IMR-90 (cell line): Measurements from ENCODE around the gene RPS24. TPM values are rescaled to one million over a fixed set of nuclear protein-coding genes. Genes with fewer than 3 reads are reported as not detected.

Experiments used
- ATAC-seq: fragments of 200-7000 bp; cut with Tn5 transposase; 2 replicates; pipeline ENCODE4 v1.9.1; 2020; ENCODE audit warnings: low read depth, mild to moderate bottlenecking, moderate library complexity
- BruUV-seq: library from RNA; stranded (reverse); fragments of 400-500 nt; replicated peaks from 2 replicates; lab custom pipeline; 2021; lab: Mats Ljungman, UMichigan
- CTCF ChIA-PET: fragments of 300-600 bp; formaldehyde crosslinking; extraction: SDS; loops from one replicate; lab custom pipeline; 2021; ENCODE audit warnings: antibody characterized with exemption; lab: Yijun Ruan, JAX
- POLR2A ChIA-PET: fragments of 300-600 bp; sonication (Branson Sonifier 250); formaldehyde crosslinking; loops from one replicate; lab custom pipeline; 2022; ENCODE audit warnings: antibody characterized with exemption; ENCODE audit not compliant: unreplicated experiment; lab: Charles Lee
- DNase-seq: peaks from one replicate; pipeline ENCODE4 v3.0.0; 2013
- H2AFZ ChIP-seq: replicated peaks from 2 replicates; pipeline ENCODE3; 2013; ENCODE audit warnings: low read length, mild to moderate bottlenecking; ENCODE audit not compliant: poor library complexity
- H2AK5ac ChIP-seq: 2 replicates; pipeline ENCODE4 v1.6.1; 2013; ENCODE audit warnings: low read depth, low read length, inconsistent platforms
- H2AK9ac ChIP-seq: replicated peaks from 2 replicates; pipeline ENCODE3; 2013; ENCODE audit warnings: mild to moderate bottlenecking, low read depth, low read length, moderate library complexity; ENCODE audit not compliant: poor library complexity
- H2BK120ac ChIP-seq: 2 replicates; pipeline ENCODE4 v1.6.1; 2013; ENCODE audit warnings: low read depth, low read length, inconsistent platforms
- H2BK15ac ChIP-seq: 3 replicates; pipeline ENCODE4 v1.6.1; 2013; ENCODE audit warnings: low read depth, low read length, inconsistent platforms
- H2BK20ac ChIP-seq: 2 replicates; pipeline ENCODE4 v1.6.1; 2013; ENCODE audit warnings: low read depth, mild to moderate bottlenecking, inconsistent platforms, low read length, moderate library complexity
- H2BK5ac ChIP-seq: 2 replicates; pipeline ENCODE4 v1.6.1; 2013; ENCODE audit warnings: mild to moderate bottlenecking, low read depth, low read length, inconsistent platforms; ENCODE audit not compliant: poor library complexity, severe bottlenecking
- H3K14ac ChIP-seq: replicated peaks from 2 replicates; pipeline ENCODE4 v1.6.1; 2013; ENCODE audit warnings: low read depth, low read length, inconsistent platforms
- H3K18ac ChIP-seq: 2 replicates; pipeline ENCODE4 v1.6.1; 2013; ENCODE audit warnings: low read depth, low read length, control low read depth
- H3K23ac ChIP-seq: 2 replicates; pipeline ENCODE4 v1.6.1; 2013; ENCODE audit warnings: low read depth, low read length, inconsistent platforms
- H3K27ac ChIP-seq: 2 replicates; pipeline ENCODE4 v1.5.1; 2013; ENCODE audit warnings: mild to moderate bottlenecking, control low read depth, low read length; ENCODE audit not compliant: insufficient read depth
- H3K27me3 ChIP-seq: 2 replicates; pipeline ENCODE4 v1.6.1; 2013; ENCODE audit warnings: low read length; ENCODE audit not compliant: control insufficient read depth, insufficient read depth
- H3K36me3 ChIP-seq: 2 replicates; pipeline ENCODE4 v1.6.1; 2013; ENCODE audit warnings: low read length, mixed read lengths; ENCODE audit not compliant: control insufficient read depth, insufficient read depth
- H3K4ac ChIP-seq: 2 replicates; pipeline ENCODE4 v1.6.1; 2013; ENCODE audit warnings: low read depth, low read length, inconsistent platforms
- H3K4me1 ChIP-seq: 2 replicates; pipeline ENCODE4 v1.6.1; 2013; ENCODE audit warnings: low read length, mixed read lengths; ENCODE audit not compliant: control insufficient read depth, insufficient read depth
- H3K4me2 ChIP-seq: 2 replicates; pipeline ENCODE4 v1.6.1; 2013; ENCODE audit warnings: low read depth, mild to moderate bottlenecking, control low read depth, low read length, moderate library complexity
- H3K4me3 ChIP-seq: 2 replicates; pipeline ENCODE4 v1.5.1; 2013; ENCODE audit warnings: low read depth, mild to moderate bottlenecking, control low read depth, low read length, moderate library complexity; ENCODE audit not compliant: insufficient read depth
- H3K56ac ChIP-seq: 2 replicates; pipeline ENCODE4 v1.6.1; 2013; ENCODE audit warnings: low read length, inconsistent platforms; ENCODE audit not compliant: insufficient read depth; ENCODE audit errors: extremely low read depth
- H3K79me1 ChIP-seq, 2 experiments: 2 replicates each; pipeline ENCODE4 v1.6.1; 2013; ENCODE audit warnings: low read length in 2 of 2, inconsistent platforms in 1 of 2, low read depth in 1 of 2
- H3K9ac ChIP-seq: 2 replicates; pipeline ENCODE4 v1.6.1; 2013; ENCODE audit warnings: low read depth, low read length, control low read depth
- H3K9me1 ChIP-seq: 2 replicates; pipeline ENCODE4 v1.6.1; 2013; ENCODE audit warnings: low read length, inconsistent platforms; ENCODE audit not compliant: insufficient read depth
- H3K9me3 ChIP-seq: 2 replicates; pipeline ENCODE4 v1.6.1; 2013; ENCODE audit warnings: low read length; ENCODE audit not compliant: control insufficient read depth, insufficient read depth
- H4K20me1 ChIP-seq: 2 replicates; pipeline ENCODE4 v1.6.1; 2013; ENCODE audit warnings: low read length, inconsistent platforms; ENCODE audit not compliant: insufficient read depth
- H4K5ac ChIP-seq: 2 replicates; pipeline ENCODE4 v1.6.1; 2013; ENCODE audit warnings: mild to moderate bottlenecking, low read depth, low read length, control low read depth
- H4K8ac ChIP-seq, 2 experiments: 2 replicates each; pipeline ENCODE4 v1.6.1; 2013; ENCODE audit warnings: low read depth in 2 of 2, low read length in 2 of 2, control low read depth in 1 of 2, inconsistent platforms in 1 of 2
- H4K91ac ChIP-seq: 2 replicates; pipeline ENCODE4 v1.6.1; 2013; ENCODE audit warnings: low read depth, low read length, inconsistent platforms; ENCODE audit not compliant: insufficient read depth
- FOS ChIP-seq: fragments of 150-350 bp; IDR thresholded peaks from 2 replicates; pipeline ENCODE4 v1.6.1; 2016; ENCODE audit warnings: low read depth, low read length
- NFE2L2 ChIP-seq: fragments of 150-350 bp; IDR thresholded peaks from 2 replicates; pipeline ENCODE4 v1.6.1; 2016; ENCODE audit warnings: low read depth, mild to moderate bottlenecking, low read length
- WGBS, 2 experiments: methylation state at CpG; one replicate each; pipeline versions ENCODE4 v1.1.5 to v1.1.7; 2013; ENCODE audit warnings: missing lambda C conversion rate in 2 of 2; ENCODE audit not compliant: insufficient read length in 1 of 2; ENCODE audit errors: extremely low coverage in 2 of 2; 5-methylcytosine and 5-hydroxymethylcytosine counted together
- dilution Hi-C: fragments of 300-500 bp; cut with HindIII; formaldehyde crosslinking; loops from one replicate; pipeline ENCODE4 v1.14.3; 2018; ENCODE audit warnings: low sequenced_read_pairs; ENCODE audit not compliant: unreplicated experiment
- in situ Hi-C: fragments of 300-500 bp; cut with MboI; formaldehyde crosslinking; loops from 3 replicates; pipeline ENCODE4 v1.14.3; 2019; ENCODE audit warnings: low sequenced_read_pairs, inconsistent platforms, mixed read lengths
- intact Hi-C: fragments of 100-400 bp; cut with micrococcal nuclease; formaldehyde crosslinking; loops from 2 replicates; pipeline ENCODE4 v1.10.0; 2022
- polyA plus RNA-seq, 3 experiments: library from polyadenylated mRNA; depleted of rRNA; stranded (reverse); fragments of >200 nt; gene quantifications; 2 replicates each; pipeline ENCODE4 v1.2.3, GENCODE V29; 2012; ENCODE audit warnings: low replicate concordance in 1 of 3
- total RNA-seq: library from RNA; depleted of rRNA; stranded (reverse); fragments of >200 nt; gene quantifications from 2 replicates; pipeline ENCODE4 v1.2.3, GENCODE V29; 2012

The RPS24 gene
- total and polyA plus RNA-seq, 2 of the 4 experiments (the other 2 are of a cell fraction) = 1,664 to 4,721 TPM

- H3K27me3 ChIP-seq = no peaks in the 10 kb centered on the region
- peak overlapping the region; percentile 65; the same call in 1 of the 2 replicates for H3K4ac ChIP-seq
- H2BK15ac ChIP-seq = peak overlapping the region; percentile 85; the same call in 1 of the 3 replicates
- H4K20me1 ChIP-seq = no peaks in the 10 kb centered on the region; the same call in 1 of the 2 replicates
- H4K91ac ChIP-seq = 0 out of 2 replicates have a peak overlapping the region, but pooled peaks have one; percentile 9
- 0% methylated on average over 2 of the region's 8 CpGs; no CpG with 5 or more reads in 1 of the 2 experiments for WGBS, 2 experiments
- peaks cover 46% of the 10 kb centered on the region for H3K36me3 ChIP-seq
- H2BK20ac ChIP-seq = peak overlapping the region; percentile 37; the same call in 1 of the 2 replicates
- peak overlapping the region; percentile 20; the same call in 1 of the 2 replicates for H3K18ac ChIP-seq
- BruUV-seq = no TSS peak
- peak overlapping the region; percentile 7; the same call in 1 of the 2 replicates for H4K5ac ChIP-seq
- H2AFZ ChIP-seq = peak overlapping the region; percentile 4
- H4K8ac ChIP-seq = peak overlapping the region; percentile 74 to 79; a peak in 2 of 4 replicates
- dilution Hi-C loops = no loop called here
- CTCF ChIA-PET = no interaction called here
- H3K14ac ChIP-seq = no peak overlapping the region; the same call in 1 of the 2 replicates
- peak overlapping the region; percentile 14; the same call in 1 of the 2 replicates for H2BK120ac ChIP-seq
- peak overlapping the region; percentile 67 for H3K27ac ChIP-seq
- H3K23ac ChIP-seq = peak overlapping the region; percentile 31; the same call in 1 of the 2 replicates
- intact Hi-C loops = loop anchor here (10.0 kb wide), 1 partner anchor 101 kb away; the partner anchor contains the start of gene DLG5
- H3K9me3 ChIP-seq = no peaks in the 10 kb centered on the region
- POLR2A ChIA-PET = no interaction called here
- H3K4me2 ChIP-seq = peak overlapping the region; percentile 49; the same call in 1 of the 2 replicates
- H2AK9ac ChIP-seq = peak overlapping the region; percentile 47
- in situ Hi-C loops = no loop called here
- peak overlapping the region; percentile 75 for H2BK5ac ChIP-seq
- peak; percentile 79 for DNase-seq
- TF ChIP-seq FOS (0 out of 2 replicates have a peak, but pooled peaks have one; percentile 19), NFE2L2 (no peak)
- H3K56ac ChIP-seq = peak overlapping the region; percentile 62
- H2AK5ac ChIP-seq = peak overlapping the region; percentile 91; the same call in 1 of the 2 replicates
- peaks cover 13% of the 10 kb centered on the region for H3K9me1 ChIP-seq
- H3K4me1 ChIP-seq = peaks cover 11% of the 10 kb centered on the region
- no peak overlapping the region for H3K4me3 ChIP-seq
- peaks cover 19 to 41% of the 10 kb centered on the region in 2 experiments for H3K79me1 ChIP-seq
- ATAC-seq = peak; percentile 16
- H3K9ac ChIP-seq = no peak overlapping the region
Observed at GRCh38 chr10:78025685-78026364, 7.8 kb upstream of the RPS24 start.
